GM23338 (cell line): ENCODE measurements around the gene GRID1. TPM values are rescaled to one million over a fixed set of nuclear protein-coding genes. Genes with fewer than 3 reads are reported as not detected.

Source experiments
- ATAC-seq: fragments of 200-7000 bp; cut with Tn5 transposase; 3 replicates; pipeline ENCODE4 v1.9.1; 2020
- DNase-seq: peaks from one replicate; pipeline ENCODE4 v3.0.0-alpha.2; 2015; ENCODE audit warnings: low spot score
- H2AFZ ChIP-seq: fragments of 200-600 bp; sonication (generic); 2 replicates; pipeline ENCODE4 v1.8.0; 2016; ENCODE audit warnings: antibody characterized with exemption, mild to moderate bottlenecking, moderate library complexity
- H3F3A ChIP-seq: fragments of 200-600 bp; sonication (generic); replicated peaks from 2 replicates; pipeline ENCODE4 v1.8.0; 2017; ENCODE audit warnings: antibody characterized with exemption, mixed run types, low read depth
- H3K27ac ChIP-seq: fragments of 200-600 bp; sonication (generic); 2 replicates; pipeline ENCODE4 v1.6.1; 2016; ENCODE audit warnings: low read depth
- H3K27me3 ChIP-seq: fragments of 200-600 bp; sonication (generic); 2 replicates; pipeline ENCODE4 v1.8.0; 2016; ENCODE audit warnings: mild to moderate bottlenecking, mixed run types, moderate library complexity; ENCODE audit not compliant: insufficient read depth
- H3K36me3 ChIP-seq: fragments of 200-600 bp; sonication (generic); 2 replicates; pipeline ENCODE4 v1.8.0; 2016; ENCODE audit warnings: mild to moderate bottlenecking; ENCODE audit not compliant: insufficient read depth
- H3K4me1 ChIP-seq: fragments of 200-600 bp; sonication (generic); 2 replicates; pipeline ENCODE4 v1.8.0; 2016; ENCODE audit warnings: mild to moderate bottlenecking, moderate library complexity; ENCODE audit not compliant: insufficient read depth
- H3K4me2 ChIP-seq: fragments of 200-600 bp; sonication (generic); 2 replicates; pipeline ENCODE4 v1.7.1; 2017; ENCODE audit warnings: mixed run types
- H3K4me3 ChIP-seq: fragments of 200-600 bp; sonication (generic); 2 replicates; pipeline ENCODE4 v1.6.1; 2016; ENCODE audit warnings: mixed run types
- H3K79me2 ChIP-seq: fragments of 200-600 bp; sonication (generic); replicated peaks from 2 replicates; pipeline ENCODE4 v1.8.0; 2017; ENCODE audit warnings: mild to moderate bottlenecking; ENCODE audit not compliant: insufficient read depth
- H3K9me2 ChIP-seq: fragments of 200-600 bp; sonication (generic); 2 replicates; pipeline ENCODE4 v1.8.0; 2017; ENCODE audit not compliant: insufficient read depth
- H4K20me1 ChIP-seq: fragments of 200-600 bp; sonication (generic); replicated peaks from 2 replicates; pipeline ENCODE4 v1.8.0; 2017; ENCODE audit warnings: mild to moderate bottlenecking; ENCODE audit not compliant: insufficient read depth
- H3K27ac Mint-ChIP-seq: 2 replicates; pipeline ENCODE4 v1.8.0; 2020; ENCODE audit warnings: inconsistent platforms, mild to moderate bottlenecking, moderate library complexity, mixed read lengths
- H3K27me3 Mint-ChIP-seq: 3 replicates; pipeline ENCODE4 v1.8.0; 2022; ENCODE audit warnings: low read depth, mild to moderate bottlenecking, moderate library complexity, mixed read lengths, inconsistent platforms; ENCODE audit not compliant: insufficient read depth, poor library complexity
- H3K36me3 Mint-ChIP-seq: 3 replicates; pipeline ENCODE4 v1.8.0; 2021; ENCODE audit warnings: low read depth, mild to moderate bottlenecking, inconsistent platforms, moderate library complexity, mixed read lengths
- H3K4me1 Mint-ChIP-seq: 3 replicates; pipeline ENCODE4 v1.8.0; 2020; ENCODE audit warnings: mild to moderate bottlenecking, inconsistent platforms, mixed read lengths
- H3K4me3 Mint-ChIP-seq: 3 replicates; pipeline ENCODE4 v1.8.0; 2021; ENCODE audit warnings: moderate library complexity, mild to moderate bottlenecking, inconsistent platforms, mixed read lengths
- H3K9me3 Mint-ChIP-seq: 3 replicates; pipeline ENCODE4 v1.8.0; 2020; ENCODE audit warnings: moderate library complexity, mild to moderate bottlenecking, inconsistent platforms, mixed read lengths
- CREB1 ChIP-seq: fragments of 250-450 bp; sonication (Bioruptor Pico); IDR thresholded peaks from 2 replicates; pipeline ENCODE4 v1.5.0; 2020; ENCODE audit warnings: low read depth, mild to moderate bottlenecking, moderate library complexity
- EZH2 ChIP-seq: fragments of 200-600 bp; sonication (generic); IDR thresholded peaks from one replicate; pipeline ENCODE4 v1.8.0; 2017; ENCODE audit warnings: antibody characterized with exemption, mild to moderate bottlenecking, low read depth; ENCODE audit not compliant: unreplicated experiment
- EZH2phosphoT487 ChIP-seq: fragments of 200-600 bp; sonication (generic); IDR thresholded peaks from one replicate; pipeline ENCODE4 v1.8.1; 2018; ENCODE audit warnings: antibody characterized with exemption; ENCODE audit not compliant: unreplicated experiment
- POLR2AphosphoS5 ChIP-seq: IDR thresholded peaks from 2 replicates; pipeline ENCODE4 v1.6.1; 2016; ENCODE audit warnings: antibody characterized with exemption, low read depth
- STAT1 ChIP-seq: IDR thresholded peaks from one replicate; pipeline ENCODE4 v1.6.1; 2016; ENCODE audit warnings: antibody characterized with exemption; ENCODE audit not compliant: unreplicated experiment
- ZNF114 ChIP-seq: fragments of 250-450 bp; sonication (Bioruptor Pico); IDR thresholded peaks from 2 replicates; pipeline ENCODE4 v1.5.0; 2020; ENCODE audit warnings: mild to moderate bottlenecking, moderate library complexity
- ZNF331 ChIP-seq: fragments of 250-450 bp; sonication (Bioruptor Pico); IDR thresholded peaks from 2 replicates; pipeline ENCODE4 v1.5.0; 2020; ENCODE audit warnings: low read depth, mild to moderate bottlenecking, moderate library complexity
- ZNF462 ChIP-seq: fragments of 250-450 bp; sonication (Bioruptor Pico); IDR thresholded peaks from 2 replicates; pipeline ENCODE4 v1.5.0; 2020; ENCODE audit warnings: mild to moderate bottlenecking, moderate library complexity
- polyA plus RNA-seq: library from polyadenylated mRNA; unstranded; fragments of >200 nt; fragmentation: Nextera tagmentation; extraction: Ambion mirVana; gene quantifications from 2 replicates; pipeline ENCODE4 v1.2.1, GENCODE V29; 2016
- total RNA-seq: library from RNA; depleted of rRNA; stranded (reverse); fragments of >200 nt; shearing (Covaris generic); gene quantifications from 2 replicates; pipeline ENCODE4 v1.2.3, GENCODE V29; 2014
- TF ChIP-seq, protein P1 (sequence below): IDR thresholded peaks from one replicate; pipeline ENCODE4 v1.6.1; 2018; ENCODE audit warnings: antibody characterized with exemption; ENCODE audit not compliant: unreplicated experiment
- TF ChIP-seq, protein P2 (sequence below): IDR thresholded peaks from 2 replicates; pipeline ENCODE4 v1.6.1; 2016; ENCODE audit warnings: antibody characterized with exemption

The GRID1 gene
- total and polyA plus RNA-seq, 2 experiments from 2014 or later = 0.14 to 0.15 TPM

- no peak for TF ChIP-seq ZNF462 (CRISPR knock-in tag)
- TF ChIP-seq CREB1 (CRISPR knock-in tag) = no peak
- TF ChIP-seq, protein P1, sequence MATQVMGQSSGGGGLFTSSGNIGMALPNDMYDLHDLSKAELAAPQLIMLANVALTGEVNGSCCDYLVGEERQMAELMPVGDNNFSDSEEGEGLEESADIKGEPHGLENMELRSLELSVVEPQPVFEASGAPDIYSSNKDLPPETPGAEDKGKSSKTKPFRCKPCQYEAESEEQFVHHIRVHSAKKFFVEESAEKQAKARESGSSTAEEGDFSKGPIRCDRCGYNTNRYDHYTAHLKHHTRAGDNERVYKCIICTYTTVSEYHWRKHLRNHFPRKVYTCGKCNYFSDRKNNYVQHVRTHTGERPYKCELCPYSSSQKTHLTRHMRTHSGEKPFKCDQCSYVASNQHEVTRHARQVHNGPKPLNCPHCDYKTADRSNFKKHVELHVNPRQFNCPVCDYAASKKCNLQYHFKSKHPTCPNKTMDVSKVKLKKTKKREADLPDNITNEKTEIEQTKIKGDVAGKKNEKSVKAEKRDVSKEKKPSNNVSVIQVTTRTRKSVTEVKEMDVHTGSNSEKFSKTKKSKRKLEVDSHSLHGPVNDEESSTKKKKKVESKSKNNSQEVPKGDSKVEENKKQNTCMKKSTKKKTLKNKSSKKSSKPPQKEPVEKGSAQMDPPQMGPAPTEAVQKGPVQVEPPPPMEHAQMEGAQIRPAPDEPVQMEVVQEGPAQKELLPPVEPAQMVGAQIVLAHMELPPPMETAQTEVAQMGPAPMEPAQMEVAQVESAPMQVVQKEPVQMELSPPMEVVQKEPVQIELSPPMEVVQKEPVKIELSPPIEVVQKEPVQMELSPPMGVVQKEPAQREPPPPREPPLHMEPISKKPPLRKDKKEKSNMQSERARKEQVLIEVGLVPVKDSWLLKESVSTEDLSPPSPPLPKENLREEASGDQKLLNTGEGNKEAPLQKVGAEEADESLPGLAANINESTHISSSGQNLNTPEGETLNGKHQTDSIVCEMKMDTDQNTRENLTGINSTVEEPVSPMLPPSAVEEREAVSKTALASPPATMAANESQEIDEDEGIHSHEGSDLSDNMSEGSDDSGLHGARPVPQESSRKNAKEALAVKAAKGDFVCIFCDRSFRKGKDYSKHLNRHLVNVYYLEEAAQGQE = no peak
- no peak for TF ChIP-seq ZNF331 (CRISPR knock-in tag)
- no peak for TF ChIP-seq EZH2
Measured at GRCh38 chr10:85666987-85667386, 699.6 kb downstream of the GRID1 start (continued).

- Mint-ChIP-seq H3K4me1 (peaks cover 11% of the 10 kb centered on the region; the same call in 2 of the 3 replicates), H3K36me3 (peaks cover 11% of the 10 kb centered on the region), H3K4me3 (no peak overlapping the region), H3K9me3 (peaks cover 89% of the 10 kb centered on the region), H3K27ac (no peak overlapping the region), H3K27me3 (no peaks in the 10 kb centered on the region)
- H2AFZ ChIP-seq = no peak overlapping the region
- no peak overlapping the region for H3K4me3 ChIP-seq
- H3F3A ChIP-seq = no peaks in the 10 kb centered on the region
- no peak overlapping the region for H3K4me2 ChIP-seq
- ATAC-seq (no peak), DNase-seq (no peak)
- H3K4me1 ChIP-seq = no peaks in the 10 kb centered on the region; the same call in 1 of the 2 replicates
- no peaks in the 10 kb centered on the region for H3K79me2 ChIP-seq
- H3K27me3 ChIP-seq = no peaks in the 10 kb centered on the region
- no peaks in the 10 kb centered on the region; the same call in 1 of the 2 replicates for H3K9me2 ChIP-seq
- no peaks in the 10 kb centered on the region for H3K36me3 ChIP-seq
- H4K20me1 ChIP-seq = no peaks in the 10 kb centered on the region
- no peak overlapping the region for H3K27ac ChIP-seq
- TF ChIP-seq EZH2 (no peak), POLR2AphosphoS5 (no peak), ZNF114 (CRISPR knock-in tag) (no peak), STAT1 (no peak), EZH2phosphoT487 (no peak)
- TF ChIP-seq, protein P1 = no peak
- TF ChIP-seq, protein P2, sequence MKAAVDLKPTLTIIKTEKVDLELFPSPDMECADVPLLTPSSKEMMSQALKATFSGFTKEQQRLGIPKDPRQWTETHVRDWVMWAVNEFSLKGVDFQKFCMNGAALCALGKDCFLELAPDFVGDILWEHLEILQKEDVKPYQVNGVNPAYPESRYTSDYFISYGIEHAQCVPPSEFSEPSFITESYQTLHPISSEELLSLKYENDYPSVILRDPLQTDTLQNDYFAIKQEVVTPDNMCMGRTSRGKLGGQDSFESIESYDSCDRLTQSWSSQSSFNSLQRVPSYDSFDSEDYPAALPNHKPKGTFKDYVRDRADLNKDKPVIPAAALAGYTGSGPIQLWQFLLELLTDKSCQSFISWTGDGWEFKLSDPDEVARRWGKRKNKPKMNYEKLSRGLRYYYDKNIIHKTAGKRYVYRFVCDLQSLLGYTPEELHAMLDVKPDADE = no peak
Measured at GRCh38 chr10:85666102-85666501, 700.5 kb downstream of the GRID1 start.
